ENCODE data around the gene KIF14.
"Not testable (repeated sequence)": the region's sequence is repeated elsewhere in the genome, so short reads cannot be mapped to it uniquely, and the experiment has no call there.

The KIF14 gene

DNA sequence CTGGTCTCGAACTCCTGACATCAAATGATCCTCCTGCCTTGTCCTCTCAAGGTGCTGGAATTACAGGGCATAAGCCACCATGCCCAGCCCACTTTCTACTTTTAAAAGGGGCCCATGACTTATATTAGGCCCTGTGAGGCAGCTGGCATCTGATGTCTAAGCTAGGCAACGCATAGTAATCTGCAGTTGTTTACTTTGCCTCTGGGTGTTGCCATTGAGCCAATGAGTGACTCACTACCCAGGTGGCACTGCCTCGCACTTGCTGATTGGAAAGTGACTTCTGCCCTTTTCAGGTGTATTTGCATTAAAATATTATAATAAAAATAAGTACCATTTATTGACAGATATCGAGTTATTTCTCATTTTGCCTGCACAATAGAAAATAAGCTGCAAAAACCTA, 84.9 kb downstream of the KIF14 start:
- no peak for DNase-seq

DNA sequence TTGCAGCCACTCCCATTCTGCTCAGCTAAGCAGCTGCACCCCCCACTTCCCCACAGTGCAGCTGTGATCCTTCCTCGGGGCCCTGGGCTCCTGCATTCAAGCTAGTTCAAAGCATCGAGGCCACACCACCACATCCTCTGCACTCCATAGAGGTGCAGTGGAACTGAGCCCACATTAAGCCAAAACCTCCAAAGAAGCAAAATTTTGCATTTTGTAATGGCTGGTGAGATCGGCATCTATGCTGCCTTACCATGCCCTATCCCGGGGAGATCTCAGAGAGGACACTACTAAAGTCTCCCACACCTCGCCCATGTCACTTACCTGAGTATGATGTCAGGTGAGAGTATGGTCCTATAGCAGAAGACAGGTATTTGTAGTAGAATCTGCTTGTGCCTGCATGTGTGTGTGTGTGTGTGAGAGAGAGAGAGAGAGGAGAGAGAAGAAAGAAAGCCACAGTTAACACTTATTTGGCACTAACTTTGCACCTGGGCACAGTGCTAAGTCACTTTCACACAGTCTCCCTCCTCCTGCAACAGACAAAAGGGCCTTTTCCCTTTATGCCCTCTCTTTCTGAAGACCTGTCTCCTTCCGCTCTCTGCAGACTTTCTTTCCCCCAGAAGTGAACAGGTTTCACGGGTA, 89.8 kb downstream of the KIF14 start:
- DNase-seq, result peak in 1 of 2 donors; percentile 13

- no peak for DNase-seq
Measured at GRCh38 chr1:200528858-200529606, 91.5 kb downstream of the KIF14 start.

GRCh38 chr1:200527670-200528069, 92.9 kb downstream of the KIF14 start:
- no peak for DNase-seq

DNA sequence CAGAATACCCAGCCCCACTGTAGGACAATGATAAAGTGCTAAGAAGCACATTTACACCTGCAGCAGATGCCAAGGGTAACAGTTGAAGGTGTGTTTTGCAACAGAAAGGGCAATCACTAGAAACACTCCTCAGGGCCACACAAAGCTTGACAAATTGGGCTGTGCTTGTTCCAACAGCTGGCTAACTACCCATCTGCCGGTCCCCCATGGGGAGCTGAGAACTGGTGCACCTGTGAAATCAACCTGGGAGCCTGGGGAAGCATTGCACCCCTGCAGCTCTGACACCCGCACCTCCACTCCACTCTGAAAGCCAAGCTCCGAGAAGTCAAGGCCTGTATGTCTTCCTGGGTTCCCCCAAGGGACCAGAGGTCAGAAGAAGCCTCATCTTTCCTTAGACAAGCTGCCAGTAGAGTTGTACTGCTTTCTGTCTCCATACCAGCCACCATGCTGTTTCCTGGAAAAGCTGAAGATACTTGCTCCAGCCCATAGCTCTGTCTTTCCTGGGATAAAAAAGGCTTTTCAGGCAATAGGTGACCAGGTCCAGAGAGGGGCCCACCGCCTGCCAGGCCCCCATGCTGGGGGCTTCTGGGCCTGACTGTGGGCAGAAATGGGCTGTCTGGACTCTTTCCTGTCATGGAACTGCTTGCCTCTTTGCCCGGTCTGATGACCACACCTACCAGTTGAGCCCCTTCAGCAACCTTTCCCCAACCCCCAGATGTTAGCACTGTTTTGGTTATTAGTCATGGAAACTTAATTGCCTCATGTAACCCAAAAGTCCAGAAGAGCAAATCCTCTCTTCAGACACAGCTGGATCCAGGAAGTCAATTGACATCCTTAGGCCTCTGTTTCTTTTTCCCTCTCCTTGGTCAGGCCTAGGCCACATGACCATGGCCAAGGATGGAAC, 93.6 kb downstream of the KIF14 start:
- no peak for DNase-seq

DNA sequence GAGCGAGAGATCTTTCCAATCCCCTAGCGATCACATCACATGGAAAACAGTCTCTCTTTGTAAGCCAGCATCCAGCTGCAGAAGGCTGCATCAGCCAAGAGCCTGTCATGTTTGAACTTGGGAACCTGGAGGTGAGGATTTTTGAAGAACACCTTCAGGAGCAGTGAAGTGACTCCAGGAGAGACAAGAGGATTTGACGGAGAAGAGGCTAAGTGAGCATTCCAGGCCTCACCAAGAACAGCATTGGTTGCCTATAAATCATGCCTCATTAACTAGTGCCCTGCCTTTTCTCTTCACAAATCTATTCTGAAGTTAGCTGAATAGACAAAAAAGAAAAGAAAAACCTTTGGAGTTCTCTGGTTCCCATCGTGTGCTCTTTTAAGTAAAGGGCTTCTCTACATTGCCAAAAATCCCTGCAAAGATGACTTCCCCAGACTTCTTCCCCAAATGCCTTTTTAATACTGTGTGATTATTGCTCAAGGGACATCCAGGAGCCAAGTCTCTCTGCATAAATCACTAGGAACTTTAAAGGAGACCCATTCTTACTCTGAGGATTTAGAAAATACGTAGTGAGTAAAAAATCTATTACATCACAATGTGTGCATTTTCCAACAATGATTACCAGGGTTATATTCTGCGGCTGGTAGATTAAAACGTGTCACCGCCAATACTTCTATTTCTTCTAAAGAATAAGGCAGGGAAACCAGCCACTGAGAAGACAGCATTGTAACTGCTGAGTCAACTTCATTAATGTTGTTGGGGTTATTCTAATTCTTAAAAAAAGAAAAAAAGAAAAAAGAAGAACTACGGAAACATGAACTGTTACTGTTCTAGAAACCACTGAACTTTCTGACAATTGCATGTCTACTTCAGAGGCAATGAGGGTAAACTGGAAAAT, 95.2 kb downstream of the KIF14 start:
- DNase-seq, result peak in 1 of 2 donors; percentile 69

DNA sequence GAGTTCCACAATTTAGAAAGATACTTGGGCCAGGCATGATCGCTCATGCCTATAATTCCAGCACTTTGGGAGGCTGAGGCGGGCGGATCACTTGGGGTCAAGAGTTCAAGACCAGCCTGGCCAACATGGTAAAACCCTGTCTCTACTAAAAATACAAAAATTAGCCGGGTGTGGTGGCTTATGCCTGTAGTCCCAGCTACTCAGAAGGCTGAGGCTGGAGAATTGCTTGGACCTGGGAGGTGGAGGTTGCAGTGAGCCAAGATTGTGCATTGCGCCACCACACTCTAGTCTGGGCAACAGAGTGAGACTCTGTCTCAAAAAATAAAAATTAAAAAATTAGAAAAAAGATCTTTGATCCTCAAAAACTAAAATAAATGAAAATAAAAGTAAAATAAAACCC, 96.0 kb downstream of the KIF14 start:
- not testable (repeated sequence) for DNase-seq

DNA sequence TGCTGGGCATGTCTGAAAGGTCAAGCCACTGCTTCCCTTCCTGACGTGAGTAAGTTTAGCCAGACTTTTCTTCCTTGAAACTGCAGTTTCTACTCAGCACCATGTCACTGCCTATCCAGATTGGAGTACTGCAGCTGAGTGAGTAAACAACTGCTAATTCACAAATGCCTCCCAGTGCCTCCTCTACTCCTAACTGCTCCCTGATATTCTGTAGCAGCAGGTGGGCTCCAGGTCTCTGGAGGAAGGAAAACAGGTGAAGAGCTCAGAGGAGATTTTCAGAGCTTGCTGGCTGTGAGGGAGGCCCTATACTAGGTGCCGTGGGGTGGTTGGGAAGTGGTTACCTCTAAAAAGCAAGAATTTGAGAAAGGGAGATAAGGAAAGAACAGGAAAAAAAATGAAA, 96.5 kb downstream of the KIF14 start:
- DNase-seq, result no peak

GRCh38 chr1:200520735-200521134, 99.8 kb downstream of the KIF14 start:
- DNase-seq, result no peak

DNA sequence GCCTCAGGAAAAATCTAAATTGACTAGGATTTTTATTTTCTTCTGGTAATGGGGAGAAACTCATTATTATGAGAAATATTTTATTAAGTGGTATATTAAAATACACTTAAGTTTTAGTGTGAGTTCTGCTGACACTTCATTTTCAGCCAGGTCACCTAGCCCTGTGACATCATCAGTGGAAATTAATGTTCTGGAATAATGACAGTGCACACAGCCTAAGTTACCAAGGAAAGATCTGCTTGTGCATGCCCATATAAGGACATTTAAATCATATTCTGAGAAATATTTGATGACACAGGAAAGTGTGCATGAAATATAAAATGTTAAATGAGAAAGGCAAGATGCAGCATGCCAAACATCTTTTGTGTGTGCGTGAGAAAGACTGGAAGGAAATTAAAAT, 102.0 kb downstream of the KIF14 start:
- DNase-seq, result no peak

GRCh38 chr1:200512191-200512590, 108.4 kb downstream of the KIF14 start:
- peak in 1 of 2 donors; percentile 79 for DNase-seq

DNA sequence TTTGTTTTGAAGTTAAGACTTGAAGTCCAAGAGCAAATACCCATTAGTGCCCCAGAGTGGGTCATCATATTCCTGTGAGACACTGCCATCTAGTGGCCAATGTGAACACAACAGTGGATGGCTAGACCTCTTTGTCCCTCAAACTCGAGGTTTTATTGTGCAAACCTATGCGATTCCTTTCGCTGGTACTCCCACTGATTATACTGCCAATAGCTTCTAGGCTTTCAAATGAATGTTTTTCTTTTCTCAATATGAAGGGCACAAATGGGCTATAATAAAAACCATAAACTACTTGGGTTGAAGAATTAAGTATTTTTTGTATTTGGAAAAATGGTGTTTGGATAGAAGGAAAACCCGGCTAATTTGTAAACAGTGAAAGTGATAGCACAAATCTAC, 110.3 kb downstream of the KIF14 start:
- DNase-seq, result peak in 1 of 2 donors; percentile 60

GRCh38 chr1:200506471-200506870, 114.1 kb downstream of the KIF14 start:
- no peak for DNase-seq

- no peak for DNase-seq
Measured at GRCh38 chr1:200505257-200505656, 115.3 kb downstream of the KIF14 start.

Measured in bone marrow (tissue), 2 donors.